ENCODE measurements around the gene SPATA21. TPM values are rescaled to one million over a fixed set of nuclear protein-coding genes. Genes with fewer than 3 reads are reported as not detected.

Gene SPATA21
- total RNA-seq, 1 experiment from 2014 or later: not detected

- H3K36me3 Mint-ChIP-seq (ENCODE audit: insufficient read depth in 1 of 3, low read depth in 3 of 3): peaks cover 9 to 52% (median 47%) of the 10 kb centered on the region in 3 experiments; a peak in 6 of 7 replicates
- no CpG with 5 or more reads among the region's 4 CpGs for WGBS (ENCODE audit: extremely low coverage, insufficient read length, low lambda C conversion rate)
Measured at GRCh38 chr1:16445052-16445451, 7.8 kb upstream of the SPATA21 start.

More at GRCh38 chr1:16445052-16445451, 7.8 kb upstream of the SPATA21 start:
- Histone ChIP-seq H3K9ac (ENCODE audit: extremely low read depth, insufficient read length, low read length) (no peak overlapping the region), H2BK15ac (ENCODE audit: low read depth, low read length) (no peak overlapping the region), H3K23me2 (ENCODE audit: insufficient read length, low read depth, low read length, poor library complexity, severe bottlenecking) (peaks cover 6% of the 10 kb centered on the region), H4K5ac (ENCODE audit: insufficient read length, low read depth, low read length) (no peak overlapping the region), H3K56ac (ENCODE audit: insufficient read length, low read depth, low read length) (no peak overlapping the region), H3K14ac (ENCODE audit: insufficient read depth, low read length) (no peak overlapping the region), H2BK20ac (ENCODE audit: low read depth, low read length, poor library complexity, severe bottlenecking) (no peak overlapping the region), H3K79me1 (ENCODE audit: insufficient read depth, low read depth, low read length, poor library complexity, severe bottlenecking) (no peaks in the 10 kb centered on the region), H3K27me3 (ENCODE audit: insufficient read depth, low read length) (no peaks in the 10 kb centered on the region), H3K27ac (ENCODE audit: insufficient read length, low read depth, low read length) (no peak overlapping the region), H3K23ac (ENCODE audit: insufficient read length, low read depth, low read length) (no peak overlapping the region), H4K8ac (replicated peaks; ENCODE audit: insufficient read length, low read depth, low read length) (no peak overlapping the region), H3K18ac (ENCODE audit: insufficient read length, low read depth, low read length) (no peak overlapping the region), H3K4ac (ENCODE audit: low read depth, low read length) (no peak overlapping the region), H2BK120ac (ENCODE audit: low read depth, low read length, poor library complexity, severe bottlenecking) (no peak overlapping the region), H2BK5ac (ENCODE audit: insufficient read length, low read length) (no peak overlapping the region), H3K79me2 (ENCODE audit: insufficient read depth, low read length) (peaks cover 2% of the 10 kb centered on the region), H3K9me3 (ENCODE audit: control insufficient read depth, low read depth, low read length) (no peaks in the 10 kb centered on the region), H3K4me1 (ENCODE audit: insufficient read depth, low read length) (no peaks in the 10 kb centered on the region), H2AK5ac (ENCODE audit: insufficient read length, low read length) (no peak overlapping the region), H3K4me2 (ENCODE audit: insufficient read depth, insufficient read length, low read length) (no peak overlapping the region), H3T11ph (ENCODE audit: low read length) (no peak overlapping the region), H2AFZ (ENCODE audit: low read length) (no peak overlapping the region), H4K91ac (ENCODE audit: insufficient read length, low read depth, low read length) (no peak overlapping the region), H2BK12ac (ENCODE audit: insufficient read length, low read depth, low read length) (no peak overlapping the region), H4K20me1 (ENCODE audit: control insufficient read depth, insufficient read depth, insufficient read length) (no peaks in the 10 kb centered on the region)
- Mint-ChIP-seq H3K9me3 (no peaks in the 10 kb centered on the region), H3K4me1 (peaks cover 5 to 10% of the 10 kb centered on the region in 2 experiments), H3K4me3 (no peak overlapping the region), H3K27ac (no peak overlapping the region), H3K27me3 (ENCODE audit: low read depth) (peaks cover 5% of the 10 kb centered on the region)
- DNase-seq: no peak
- TF ChIP-seq CTCF (conservative IDR thresholded peaks at IDR 0.05): no peak
